Endothelial cell of hepatic sinusoid (primary cell): ENCODE data around the gene TEKT4.
"Not testable (repeated sequence)": the region's sequence is repeated elsewhere in the genome, so short reads cannot be mapped to it uniquely, and the experiment has no call there.

Source experiments
- in situ Hi-C: cut with HindIII; loops from 2 replicates; pipeline ENCODE4 v1.10.0; 2017; ENCODE audit warnings: low sequenced_read_pairs

The TEKT4 gene

GRCh38 chr2:94871226-94872087 is at the start of gene TEKT4:
TSS of gene TEKT4 (plus strand) at chr2:94871430. CDS start at chr2:94871580, 150 bp downstream.
- in situ Hi-C loops, result no loop called here

GRCh38 chr2:94839224-94839623 is 32.0 kb upstream of the TEKT4 start:
- in situ Hi-C loops, result not testable (repeated sequence)

- in situ Hi-C loops, result not testable (repeated sequence)
Measured at GRCh38 chr2:94856856-94857255, 14.4 kb upstream of the TEKT4 start.

GRCh38 chr2:94857367-94858162 is 13.7 kb upstream of the TEKT4 start:
- in situ Hi-C loops, result not testable (repeated sequence)

- in situ Hi-C loops, result not testable (repeated sequence)
Measured at GRCh38 chr2:94858163-94858888, 12.9 kb upstream of the TEKT4 start.

- in situ Hi-C loops, result no loop called here
Measured at GRCh38 chr2:94861308-94862152, 9.7 kb upstream of the TEKT4 start.

- in situ Hi-C loops, result not testable (repeated sequence)
Measured at GRCh38 chr2:94862903-94863302, 8.3 kb upstream of the TEKT4 start.

GRCh38 chr2:94869131-94869530 is 2.1 kb upstream of the TEKT4 start:
- in situ Hi-C loops, result no loop called here

GRCh38 chr2:94869552-94870439 is 1.4 kb upstream of the TEKT4 start:
- in situ Hi-C loops, result no loop called here

- in situ Hi-C loops, result no loop called here
Measured at GRCh38 chr2:94870440-94871225, 597 bp upstream of the TEKT4 start.

- in situ Hi-C loops, result no loop called here
Measured at GRCh38 chr2:94872088-94872618, 923 bp downstream of the TEKT4 start.

- in situ Hi-C loops, result no loop called here
Measured at GRCh38 chr2:94872676-94873361, 1.6 kb downstream of the TEKT4 start.

- in situ Hi-C loops, result no loop called here
Measured at GRCh38 chr2:94873362-94874276, 2.4 kb downstream of the TEKT4 start.

- in situ Hi-C loops, result no loop called here
Measured at GRCh38 chr2:94874277-94874997, 3.2 kb downstream of the TEKT4 start.

- in situ Hi-C loops, result no loop called here
Measured at GRCh38 chr2:94875064-94875819, 4.0 kb downstream of the TEKT4 start.
